Astrocyte of the hippocampus (primary cell): ENCODE results near the gene FKBP14.

Experiments
- DNase-seq: peaks from one replicate; pipeline ENCODE4 v3.0.0; 2011; ENCODE audit warnings: low read depth, low spot score

The FKBP14 gene

DNA sequence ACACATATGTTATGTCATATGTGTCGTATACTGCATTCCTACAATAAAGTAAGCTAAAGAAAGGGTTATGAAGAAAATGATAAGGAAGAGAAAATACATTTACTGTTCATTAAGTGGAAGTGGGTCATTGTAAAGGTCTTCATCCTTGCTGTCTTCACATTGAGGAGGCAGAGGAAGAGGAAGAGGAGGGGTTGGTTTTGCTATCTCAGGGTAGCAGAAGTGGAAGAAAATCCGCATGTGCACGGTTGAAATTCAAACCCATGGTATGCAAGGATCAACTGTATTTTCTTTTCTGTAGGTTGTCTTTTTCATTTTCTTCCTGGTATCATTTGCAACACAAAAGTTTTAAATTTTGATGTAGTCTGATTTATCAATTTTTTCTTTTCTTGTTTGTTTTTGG is 8.0 kb upstream of the FKBP14 start:
- DNase-seq = no peak

DNA sequence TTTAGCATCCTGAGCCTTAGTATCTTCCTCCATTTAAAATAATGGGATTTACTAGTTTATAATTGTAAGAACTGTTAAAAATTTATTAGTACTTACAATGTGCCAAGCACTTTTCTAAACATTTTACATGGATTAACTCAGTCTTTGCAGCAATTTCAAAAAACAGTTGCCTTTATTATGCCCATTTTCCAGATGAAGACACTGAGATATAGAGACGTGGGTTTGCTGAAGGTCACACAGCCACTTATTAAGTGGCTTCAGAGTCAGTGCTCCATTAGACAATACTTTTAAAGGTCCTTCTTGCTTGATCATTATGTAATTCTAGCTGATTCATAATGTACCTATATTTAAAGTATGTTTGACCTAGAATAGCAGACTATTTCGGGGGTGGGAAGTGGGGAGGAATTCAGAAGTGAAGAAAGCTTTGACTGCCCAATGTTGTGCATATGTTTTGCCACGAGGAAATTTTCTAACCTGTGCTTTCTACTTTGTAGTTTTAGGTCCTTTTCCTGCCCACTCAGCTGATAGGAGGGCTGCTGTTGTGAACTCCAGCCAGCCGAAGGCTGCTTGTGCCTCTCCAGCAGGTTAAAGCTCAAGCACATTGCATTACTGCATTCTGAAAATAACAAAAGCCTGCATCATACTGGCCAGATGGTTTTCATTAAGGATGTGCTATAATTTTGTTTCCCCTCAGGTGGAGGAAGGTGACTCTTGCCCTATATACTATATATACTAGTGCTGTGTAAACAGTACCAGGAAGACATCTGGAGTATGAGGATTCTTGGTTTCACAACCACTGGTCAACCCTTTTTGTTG is 6.0 kb upstream of the FKBP14 start:
- no peak for DNase-seq

DNA sequence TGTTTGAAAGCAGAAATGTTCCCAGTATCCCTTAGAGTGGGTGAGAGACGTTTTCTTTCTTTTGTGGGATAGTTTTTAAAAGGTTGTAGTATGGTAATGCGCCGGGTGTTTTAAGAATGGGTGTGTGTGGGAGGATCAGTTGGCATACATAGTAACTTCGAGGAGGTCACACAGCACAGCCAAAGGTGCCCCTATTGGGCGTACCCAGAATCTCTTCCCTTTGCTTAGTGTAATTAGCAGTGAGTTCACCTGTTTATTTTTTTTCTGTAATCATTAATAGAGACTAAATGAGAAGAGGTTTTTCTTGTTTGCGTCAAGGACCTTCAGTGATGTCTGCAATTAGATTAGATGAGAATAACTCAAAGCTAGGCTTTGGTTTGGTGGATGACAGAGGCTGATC is 3.2 kb upstream of the FKBP14 start:
- peak; percentile 12 for DNase-seq

DNA sequence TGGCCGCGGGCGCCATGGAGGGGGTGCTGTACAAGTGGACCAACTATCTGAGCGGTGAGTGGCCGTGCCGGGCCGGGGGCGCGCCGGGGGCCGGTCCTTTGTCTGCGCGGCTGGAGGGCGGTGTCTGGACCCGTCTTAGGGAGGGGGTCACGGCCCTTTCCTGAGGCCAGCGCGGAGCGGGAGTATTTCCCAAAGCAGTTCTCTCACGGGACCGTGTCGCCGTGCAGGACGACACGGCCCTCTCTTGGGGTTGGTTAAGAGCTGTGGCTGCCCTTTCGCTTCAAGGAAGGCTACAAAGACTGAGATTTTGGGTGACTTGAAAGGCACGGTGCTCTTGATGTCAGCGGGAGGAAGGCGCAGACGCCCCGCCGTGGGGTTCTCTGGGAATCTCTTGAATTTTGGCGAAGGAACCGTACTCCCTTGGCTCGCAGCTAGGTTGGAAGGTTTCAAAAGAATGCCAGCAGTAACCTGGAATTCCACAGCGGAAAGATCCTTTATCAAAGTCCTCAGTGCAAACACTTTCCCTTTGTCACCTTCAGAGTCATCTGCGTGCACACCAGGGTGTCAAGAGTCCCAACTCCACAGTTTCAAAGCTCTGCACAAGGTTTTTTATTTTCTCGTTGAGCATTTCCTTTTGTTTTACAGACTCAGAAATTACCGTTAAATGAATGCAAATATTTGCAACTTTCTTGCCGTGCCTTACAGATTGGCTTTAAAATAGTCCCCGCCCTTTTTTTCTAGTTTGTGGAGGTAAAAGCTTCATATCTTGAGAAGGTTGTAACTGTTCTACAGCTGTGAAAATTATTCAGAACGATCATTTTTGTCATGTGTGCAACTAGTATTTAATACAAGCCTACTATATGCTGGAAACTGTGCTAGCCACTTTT is 2.5 kb upstream of the FKBP14 start:
- peak; percentile 61 for DNase-seq

DNA sequence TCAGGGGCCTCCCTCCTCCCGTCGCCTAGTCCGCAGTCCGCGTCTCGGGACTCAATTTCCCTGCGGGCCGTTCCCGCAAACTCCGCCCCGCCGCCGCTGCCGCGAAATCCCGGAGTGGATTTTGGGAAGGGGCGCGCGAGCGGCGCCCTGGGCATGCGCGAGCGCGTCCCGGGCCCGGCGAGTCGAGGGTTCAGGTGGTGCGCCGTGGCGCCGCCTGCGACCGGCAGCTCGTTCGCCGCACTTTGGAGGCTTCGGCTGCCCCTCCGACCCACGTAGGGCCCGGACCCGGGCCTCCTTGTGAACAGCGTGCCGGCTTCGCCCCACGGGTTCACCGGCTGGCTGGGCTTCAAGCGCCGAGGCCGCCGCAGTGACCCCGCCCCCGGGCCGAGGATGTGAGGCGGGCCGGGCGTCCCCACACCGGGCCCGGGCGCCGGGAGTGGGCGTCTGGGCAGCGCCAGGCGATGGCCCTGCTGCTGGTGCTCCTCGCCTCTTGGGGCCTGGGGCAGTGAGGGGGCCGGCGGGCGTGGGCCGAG is 1.8 kb upstream of the FKBP14 start, which contains the start of gene PLEKHA8:
PLEKHA8 (plus strand) TSS at position 197 of the 533 bp plus-strand sequence. CDS start 351 bp downstream, outside the sequence.
- DNase-seq = peak; percentile 96

DNA sequence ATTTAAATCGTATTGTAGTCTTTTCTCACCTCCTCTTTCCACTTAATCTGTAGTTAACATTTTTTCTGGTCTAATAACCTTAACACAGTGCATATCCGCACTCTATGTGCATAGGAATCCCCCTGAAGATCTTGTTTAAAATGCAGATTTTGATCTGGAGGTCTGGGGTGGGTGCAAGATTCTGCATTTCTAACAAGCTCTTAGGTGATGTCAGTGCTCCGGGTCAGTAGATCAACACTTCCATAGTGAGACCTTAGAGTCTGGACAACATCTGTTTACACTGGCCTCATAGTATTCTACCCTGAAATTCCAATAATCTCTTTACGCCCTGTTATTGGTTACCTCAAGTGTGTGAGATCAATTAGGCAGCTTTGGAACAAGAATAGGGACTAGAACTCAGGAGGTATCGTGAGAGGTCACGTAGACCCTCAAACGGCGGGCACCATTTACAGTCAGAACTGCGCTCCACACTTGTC is 1.3 kb upstream of the FKBP14 start:
- no peak for DNase-seq

DNA sequence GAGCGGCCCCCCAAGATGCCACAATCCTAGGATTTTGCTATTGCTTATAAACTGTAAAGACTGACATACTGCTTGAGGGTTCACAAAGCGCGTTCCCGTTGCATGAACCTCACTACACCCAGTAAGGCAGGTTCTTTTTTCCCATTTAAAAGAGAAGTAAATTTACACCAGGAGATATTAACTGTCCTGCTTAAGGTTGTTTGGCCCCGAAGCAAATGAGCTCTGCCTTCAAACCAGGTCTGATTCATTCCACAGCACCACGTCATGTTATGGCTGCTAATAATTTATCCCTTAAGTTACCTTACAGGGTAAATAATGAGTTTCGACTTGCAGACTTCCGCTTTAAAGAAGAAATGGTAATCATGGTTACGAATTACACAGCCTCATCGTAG is 559 bp upstream of the FKBP14 start:
- DNase-seq = peak; percentile 61

DNA sequence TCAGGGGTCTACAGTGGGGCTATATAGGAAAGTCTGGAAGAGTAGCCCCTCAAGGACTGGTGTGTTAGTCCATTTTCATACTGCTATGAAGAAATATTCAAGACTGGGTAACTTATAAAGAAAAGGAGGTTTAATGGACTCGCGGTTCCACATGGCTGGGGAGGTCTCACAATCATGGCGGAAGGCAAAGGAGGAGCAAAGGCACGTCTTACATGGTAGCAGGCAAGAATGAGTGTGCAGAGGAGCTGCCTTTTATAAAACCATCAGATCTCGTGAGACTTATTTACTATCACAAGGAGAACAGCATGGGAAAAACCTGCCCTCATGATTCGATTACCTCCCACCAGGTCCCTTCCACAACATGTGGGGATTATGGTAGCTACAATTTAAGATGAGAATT is 3.0 kb downstream of the FKBP14 start:
- no peak for DNase-seq

DNA sequence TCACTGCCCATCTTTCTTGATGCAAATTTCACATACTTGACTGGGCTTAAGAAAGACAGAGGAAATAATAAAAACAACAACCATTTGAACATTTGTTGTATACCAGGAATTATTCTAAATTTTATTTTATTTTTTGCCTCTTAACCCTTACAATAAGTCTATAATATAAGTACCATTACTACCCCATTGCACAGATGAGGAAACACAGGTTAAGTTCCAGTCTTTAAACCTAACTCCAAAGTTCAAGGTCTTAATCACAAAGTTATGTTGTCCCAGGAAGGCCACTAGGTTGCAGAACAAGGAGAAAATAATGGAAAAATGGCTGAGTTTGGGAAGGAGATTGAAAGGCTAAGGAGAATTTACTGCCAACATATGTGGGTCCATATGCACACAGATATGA is 3.5 kb downstream of the FKBP14 start:
- DNase-seq = no peak

DNA sequence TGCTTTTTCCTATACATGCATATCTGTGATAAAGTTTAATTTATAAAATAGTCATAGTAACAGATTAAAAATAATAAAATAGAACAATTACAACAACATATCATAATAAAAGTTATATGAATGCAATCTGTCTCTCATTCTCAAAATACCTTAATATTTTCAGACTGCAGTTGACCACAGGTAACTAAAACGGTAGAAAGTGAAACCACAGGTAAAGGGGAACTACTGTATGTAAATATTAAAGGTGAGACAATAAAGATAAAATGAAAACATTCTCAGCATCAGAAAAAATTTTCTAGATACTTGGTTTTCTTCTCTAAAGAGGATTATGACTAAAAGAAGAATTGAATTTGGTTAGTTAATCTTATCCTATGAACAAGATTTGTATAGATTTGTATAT is 6.0 kb downstream of the FKBP14 start:
- no peak for DNase-seq

DNA sequence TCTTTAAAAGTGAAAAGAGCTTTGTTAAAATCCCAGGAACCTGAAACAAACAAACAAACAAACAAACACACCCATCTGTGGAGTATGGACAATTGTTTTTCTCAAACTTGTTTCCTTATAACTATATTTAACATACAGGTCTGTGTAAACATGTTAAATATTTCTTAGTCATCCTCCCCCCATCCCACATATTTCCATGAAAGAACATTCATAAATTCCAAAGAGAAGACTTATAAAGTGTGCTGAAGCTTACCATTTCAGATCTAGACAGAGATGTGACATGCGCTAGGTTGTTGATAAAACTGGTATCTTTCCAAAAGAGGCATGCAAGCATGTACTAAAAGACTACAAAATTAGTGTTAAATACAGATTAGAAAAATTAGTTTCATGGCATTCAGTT is 6.5 kb downstream of the FKBP14 start:
- no peak for DNase-seq

DNA sequence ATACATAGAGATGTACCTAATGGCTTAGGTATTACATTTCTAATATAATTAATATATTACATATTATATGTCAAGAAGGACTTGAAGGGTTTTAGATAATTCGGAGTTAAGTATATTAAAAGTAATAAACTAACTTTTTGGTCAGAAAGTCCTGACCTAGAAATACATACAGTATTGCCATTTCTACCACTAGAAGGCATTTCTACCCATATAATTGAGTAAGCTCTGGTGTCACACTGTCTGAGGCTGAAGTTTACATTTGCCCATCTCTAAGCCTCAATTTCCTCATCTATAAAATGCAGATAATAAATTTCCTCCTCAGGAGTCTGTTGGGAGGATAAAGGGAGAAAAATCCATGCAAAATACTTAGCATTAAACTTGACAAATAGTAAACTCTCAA is 7.1 kb downstream of the FKBP14 start:
- no peak for DNase-seq

DNA sequence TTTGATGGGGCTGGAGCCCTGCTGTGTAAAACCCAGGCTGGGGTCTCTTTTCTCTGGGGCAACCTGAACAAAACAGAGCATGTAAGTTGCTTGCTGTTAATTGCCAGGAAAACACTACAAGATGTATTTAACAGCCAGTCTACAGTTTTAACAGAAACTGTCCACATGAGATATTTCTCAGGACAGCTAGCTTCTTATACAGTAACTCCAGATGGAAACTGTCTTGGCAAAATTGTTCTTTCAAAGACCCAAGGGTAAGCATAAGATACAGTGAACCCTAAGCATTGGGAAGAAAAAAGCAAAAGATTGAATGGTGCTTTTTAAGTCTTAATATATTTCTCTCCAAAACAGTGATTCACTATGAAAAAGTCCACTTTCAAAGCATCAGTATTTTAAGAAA is 8.1 kb downstream of the FKBP14 start:
- DNase-seq = no peak

DNA sequence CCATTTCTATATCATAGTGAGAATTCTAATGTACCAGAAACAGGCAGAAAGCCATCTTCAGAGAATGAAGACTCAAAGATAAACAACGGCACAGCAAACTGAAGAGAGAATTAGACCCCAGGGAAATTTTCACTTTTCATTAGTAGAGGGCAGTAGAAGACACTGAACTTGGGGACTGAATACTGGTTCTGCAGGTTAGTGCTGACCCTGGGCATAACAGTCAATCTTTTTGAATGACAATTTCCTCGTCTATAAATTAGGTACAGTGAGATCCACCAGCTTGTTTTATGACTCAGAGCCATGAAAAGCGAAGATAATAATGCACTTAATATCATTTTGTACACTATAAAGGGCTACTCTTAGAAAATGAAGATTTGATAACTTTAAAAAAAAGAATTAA is 13.7 kb downstream of the FKBP14 start:
- DNase-seq = no peak

DNA sequence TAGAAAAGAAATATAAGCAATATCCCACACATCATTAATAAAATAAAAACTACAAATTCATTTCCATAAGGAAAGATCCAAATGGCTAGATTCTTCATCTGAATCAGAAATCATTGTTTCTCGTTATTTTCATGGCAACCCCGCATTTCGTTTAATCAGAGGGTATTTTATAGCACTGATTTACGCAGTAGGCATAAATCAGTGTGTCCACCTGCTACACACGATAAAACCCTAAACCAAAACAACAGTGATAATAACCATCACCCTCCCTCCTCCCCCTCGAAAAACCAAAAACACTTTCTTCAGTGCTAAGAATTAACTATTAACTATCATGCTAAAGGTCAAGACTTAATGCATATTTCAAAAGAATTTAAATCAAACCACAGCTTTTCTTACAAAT is 16.5 kb downstream of the FKBP14 start:
- no peak for DNase-seq

DNA sequence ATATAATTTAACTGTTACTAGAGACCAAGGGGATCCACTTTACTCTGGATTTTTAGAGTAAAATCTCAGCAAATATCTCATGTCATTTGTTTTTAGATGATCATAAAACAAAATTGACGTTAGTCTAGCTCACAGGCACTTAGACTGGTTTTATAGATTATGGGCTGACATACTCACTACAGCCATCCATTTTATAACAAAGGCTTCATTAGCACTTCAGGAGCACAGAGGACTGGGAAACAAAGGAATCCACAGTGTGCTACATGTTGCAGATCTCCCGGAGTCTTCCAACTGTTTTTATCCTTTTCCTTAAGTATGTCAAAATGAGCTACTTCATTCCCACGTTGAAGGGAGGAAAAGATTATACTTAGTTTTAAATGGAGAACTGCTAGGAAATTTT is 21.0 kb downstream of the FKBP14 start:
- no peak for DNase-seq

DNA sequence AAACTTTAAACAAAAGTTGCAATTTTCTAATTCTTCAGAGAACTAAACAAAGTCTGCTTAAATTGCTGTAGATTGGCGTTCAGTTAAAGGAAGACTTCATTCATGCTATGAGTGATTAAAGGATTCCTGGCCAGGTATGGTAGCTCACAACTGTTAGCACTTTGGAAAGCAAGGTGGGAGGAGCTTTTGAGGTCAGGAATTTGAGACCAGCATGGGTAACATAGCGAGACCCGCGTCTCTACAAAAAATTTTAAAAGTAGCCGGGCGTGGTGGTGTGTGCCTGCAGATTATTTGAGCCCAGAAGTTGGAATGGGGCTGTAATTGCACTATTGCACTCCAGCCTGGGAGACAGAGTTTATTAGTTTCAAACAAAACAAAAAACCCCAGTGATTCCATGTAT is 23.4 kb downstream of the FKBP14 start:
- no peak for DNase-seq

DNA sequence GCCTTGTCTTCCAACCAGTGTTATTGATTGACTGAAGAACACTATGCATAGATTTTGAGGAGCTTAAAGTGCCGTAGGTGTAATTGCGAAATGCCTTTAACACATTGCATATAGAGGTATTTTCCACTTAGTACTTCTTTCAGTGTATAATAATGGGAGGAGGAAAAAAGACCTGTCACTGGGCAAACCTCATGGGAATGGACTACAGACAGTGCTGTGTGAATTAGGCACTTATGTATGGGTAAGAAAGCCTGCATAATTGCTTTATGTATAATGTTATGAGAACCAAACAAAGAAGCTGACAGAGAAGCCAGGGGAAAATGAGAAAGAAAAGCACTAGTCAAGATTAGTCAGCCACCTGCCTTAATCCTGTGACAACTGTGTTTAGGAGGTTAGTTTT is 24.5 kb downstream of the FKBP14 start:
- no peak for DNase-seq

DNA sequence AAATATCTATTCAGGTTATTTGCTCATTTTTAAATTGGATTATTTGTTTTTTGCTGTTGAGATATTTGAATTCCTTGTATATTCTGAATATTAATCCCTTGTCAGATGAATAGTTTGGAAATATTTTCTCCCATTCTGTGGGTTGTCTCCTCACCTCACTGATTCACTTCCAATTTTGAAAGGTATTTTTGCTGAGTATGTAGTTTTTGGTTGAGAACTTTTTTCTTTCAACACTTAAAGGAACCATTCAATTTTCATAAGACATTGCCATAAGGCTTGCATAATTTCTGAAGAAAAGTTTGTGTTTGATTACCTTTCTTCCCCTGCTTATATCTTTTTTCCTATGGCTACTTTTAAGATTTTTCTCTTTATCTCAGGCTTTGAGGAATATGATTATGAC is 28.0 kb downstream of the FKBP14 start:
- DNase-seq = no peak

DNA sequence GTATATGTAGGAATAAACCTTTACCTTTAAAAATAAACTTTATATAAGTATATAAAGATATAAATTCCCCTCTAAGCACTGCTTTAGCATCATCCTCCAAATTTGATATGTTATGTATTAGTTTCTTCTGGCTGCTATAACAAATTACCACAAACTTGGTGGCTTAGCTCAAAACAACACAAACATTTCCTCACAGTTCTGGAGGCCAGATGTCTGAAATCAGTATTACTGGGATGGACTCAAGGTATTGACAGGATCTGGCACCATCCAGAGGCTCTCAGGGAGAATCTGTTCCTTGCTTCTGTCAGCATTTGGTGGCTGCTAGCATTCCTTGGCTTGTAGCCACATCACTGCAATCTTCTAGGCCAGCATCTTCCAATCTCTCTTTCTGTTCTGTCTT is 30.2 kb downstream of the FKBP14 start:
- no peak for DNase-seq

DNA sequence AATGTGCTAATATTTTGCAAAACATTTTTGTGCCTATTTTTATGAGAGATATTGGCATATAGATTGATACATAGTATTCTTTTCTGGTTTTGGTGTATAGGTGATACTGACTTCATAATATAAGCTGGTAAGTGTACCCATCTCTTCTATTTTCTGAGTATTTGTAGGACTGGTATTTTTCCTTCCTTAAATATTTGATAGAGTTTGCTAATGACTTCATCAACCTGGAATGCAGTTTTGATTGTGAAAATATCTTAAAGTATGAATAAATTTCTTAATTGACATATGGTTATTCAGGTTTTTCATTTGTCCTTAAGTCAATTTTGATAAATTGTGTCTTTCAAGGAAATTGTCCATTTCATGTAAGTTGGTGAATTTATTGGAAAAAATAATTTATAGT is 30.9 kb downstream of the FKBP14 start:
- no peak for DNase-seq

DNA sequence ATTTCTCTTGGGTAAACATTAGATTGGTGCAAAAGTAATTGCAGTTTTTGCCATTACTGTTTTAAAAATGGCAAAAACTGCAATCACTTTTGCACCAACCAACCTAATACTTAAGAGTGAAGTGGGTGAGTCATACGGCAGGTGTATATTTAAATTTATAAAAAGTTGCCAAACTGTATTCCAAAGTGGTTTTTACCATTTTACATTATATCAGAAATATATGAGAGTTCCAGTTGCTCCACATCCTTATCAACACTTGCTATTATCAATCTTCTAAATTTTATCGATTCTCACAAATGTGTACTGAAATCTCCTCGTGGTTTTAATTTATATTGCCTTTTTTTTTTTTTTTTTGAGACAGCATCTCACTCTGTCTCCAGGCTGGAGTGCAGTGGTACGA is 33.4 kb downstream of the FKBP14 start:
- DNase-seq = no peak

DNA sequence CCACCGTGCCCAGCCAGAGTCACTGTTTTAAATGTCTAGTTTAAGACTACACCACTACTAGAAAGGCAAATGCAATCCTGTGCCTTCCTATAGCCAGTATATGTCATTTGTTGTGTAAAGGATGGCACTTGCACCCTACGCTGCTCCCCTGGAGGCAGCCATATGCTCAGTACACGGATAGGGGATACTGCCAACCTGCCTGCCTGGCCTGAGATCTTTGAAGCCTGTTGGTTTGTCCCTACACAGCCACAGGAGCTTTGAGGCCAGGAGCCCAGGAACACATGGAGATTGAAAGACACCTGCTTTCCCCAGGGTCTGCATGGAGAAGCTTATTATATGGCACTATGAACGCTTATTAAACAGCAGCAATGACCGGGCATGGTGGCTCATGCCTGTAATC is 34.6 kb downstream of the FKBP14 start:
- no peak for DNase-seq
